ENCODE measurements around the gene IARS1.

DNA sequence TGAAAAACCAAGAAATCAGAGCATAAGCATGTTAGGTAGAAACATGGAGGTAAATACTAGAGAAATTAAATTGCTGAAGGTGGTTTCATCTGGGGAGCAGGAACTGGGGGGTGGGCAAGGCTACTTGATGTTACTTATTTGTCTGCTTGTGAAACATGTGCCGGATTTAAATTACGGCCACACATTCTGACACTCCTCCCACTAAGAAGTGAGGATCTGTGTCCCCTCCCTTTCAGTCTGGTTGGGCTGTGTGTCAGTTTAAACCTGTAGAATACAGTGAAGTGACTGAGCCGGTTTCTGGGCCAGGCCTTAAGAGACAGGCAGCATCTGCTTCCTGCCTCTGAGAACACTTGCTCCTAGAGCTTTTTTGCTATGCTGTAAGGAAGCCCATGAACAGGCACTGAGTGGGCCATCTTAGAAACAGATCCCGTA lies 2.3 kb upstream of the IARS1 start:
- TF ChIP-seq, protein P1, sequence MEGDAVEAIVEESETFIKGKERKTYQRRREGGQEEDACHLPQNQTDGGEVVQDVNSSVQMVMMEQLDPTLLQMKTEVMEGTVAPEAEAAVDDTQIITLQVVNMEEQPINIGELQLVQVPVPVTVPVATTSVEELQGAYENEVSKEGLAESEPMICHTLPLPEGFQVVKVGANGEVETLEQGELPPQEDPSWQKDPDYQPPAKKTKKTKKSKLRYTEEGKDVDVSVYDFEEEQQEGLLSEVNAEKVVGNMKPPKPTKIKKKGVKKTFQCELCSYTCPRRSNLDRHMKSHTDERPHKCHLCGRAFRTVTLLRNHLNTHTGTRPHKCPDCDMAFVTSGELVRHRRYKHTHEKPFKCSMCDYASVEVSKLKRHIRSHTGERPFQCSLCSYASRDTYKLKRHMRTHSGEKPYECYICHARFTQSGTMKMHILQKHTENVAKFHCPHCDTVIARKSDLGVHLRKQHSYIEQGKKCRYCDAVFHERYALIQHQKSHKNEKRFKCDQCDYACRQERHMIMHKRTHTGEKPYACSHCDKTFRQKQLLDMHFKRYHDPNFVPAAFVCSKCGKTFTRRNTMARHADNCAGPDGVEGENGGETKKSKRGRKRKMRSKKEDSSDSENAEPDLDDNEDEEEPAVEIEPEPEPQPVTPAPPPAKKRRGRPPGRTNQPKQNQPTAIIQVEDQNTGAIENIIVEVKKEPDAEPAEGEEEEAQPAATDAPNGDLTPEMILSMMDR (IDR thresholded peaks at IDR 0.05), result no peak
- no peak for TF ChIP-seq POLR2A (IDR thresholded peaks at IDR 0.05)

All from adrenal gland (tissue), 5 donors.